Central memory CD4-positive, alpha-beta T cell (primary cell): ENCODE data around the gene SGCE.

Experiments used
- DNase-seq: peaks from one replicate; pipeline ENCODE4 v3.0.0; 2022

SGCE gene

GRCh38 chr7:94658826-94659225, 2.9 kb upstream of the SGCE start:
- no peak for DNase-seq

- peak; percentile 96 for DNase-seq
These were observed 2.1 kb upstream of the SGCE start for GRCh38 chr7:94657771-94658693.

- DNase-seq = peak; percentile 36
These were observed 1.2 kb upstream of the SGCE start for GRCh38 chr7:94656925-94657731.

GRCh38 chr7:94656658-94656924, 658 bp upstream of the SGCE start:
- DNase-seq = no peak

GRCh38 chr7:94655126-94655847, 646 bp downstream of the SGCE start:
- DNase-seq = no peak

GRCh38 chr7:94654783-94655125, 1.2 kb downstream of the SGCE start:
- DNase-seq = no peak

GRCh38 chr7:94650147-94651051, 5.5 kb downstream of the SGCE start:
- no peak for DNase-seq

- DNase-seq = no peak
These were observed 6.5 kb downstream of the SGCE start for GRCh38 chr7:94649450-94649849.

GRCh38 chr7:94648731-94649130, 7.2 kb downstream of the SGCE start:
- no peak for DNase-seq

- no peak for DNase-seq
These were observed 8.6 kb downstream of the SGCE start for GRCh38 chr7:94647295-94647694.

- no peak for DNase-seq
These were observed 12.0 kb downstream of the SGCE start for GRCh38 chr7:94643771-94644545.

GRCh38 chr7:94642838-94643653, 12.9 kb downstream of the SGCE start:
- no peak for DNase-seq

GRCh38 chr7:94639384-94639783, 16.5 kb downstream of the SGCE start:
- no peak for DNase-seq

GRCh38 chr7:94635687-94636086, 20.2 kb downstream of the SGCE start:
- DNase-seq = no peak

GRCh38 chr7:94634502-94634901, 21.4 kb downstream of the SGCE start:
- no peak for DNase-seq

- no peak for DNase-seq
These were observed 22.2 kb downstream of the SGCE start for GRCh38 chr7:94633687-94634086.

GRCh38 chr7:94633014-94633341, 23.0 kb downstream of the SGCE start:
- no peak for DNase-seq

- no peak for DNase-seq
These were observed 23.5 kb downstream of the SGCE start for GRCh38 chr7:94632338-94633013.

- no peak for DNase-seq
These were observed 25.1 kb downstream of the SGCE start for GRCh38 chr7:94630855-94631254.

GRCh38 chr7:94623820-94624219, 32.1 kb downstream of the SGCE start:
- no peak for DNase-seq
